Renal cortical epithelial cell (primary cell): ENCODE measurements around the gene UPK1A. TPM values are rescaled to one million over a fixed set of nuclear protein-coding genes. Genes with fewer than 3 reads are reported as not detected.
"Not testable (repeated sequence)": the region's sequence is repeated elsewhere in the genome, so short reads cannot be mapped to it uniquely, and the experiment has no call there.

Experiments used
- DNase-seq: peaks from one replicate; pipeline ENCODE4 v3.0.0-alpha.2; 2011; ENCODE audit warnings: low read depth
- total RNA-seq: library from RNA; depleted of rRNA; stranded (reverse); fragments of >200 nt; gene quantifications from 2 replicates; pipeline ENCODE4 v1.2.3, GENCODE V29; 2014

UPK1A gene
- total RNA-seq, 1 donor from 2014 or later: not detected

- no peak for DNase-seq
These were observed 51.5 kb downstream of the UPK1A start, which contains the start of gene KMT2B for GRCh38 chr19:35717665-35718344. Gene KMT2B, plus strand, starts transcription at chr19:35718003. Its CDS starts 16 bp downstream, at chr19:35718019.

- no peak for DNase-seq
These were observed 52.2 kb downstream of the UPK1A start for GRCh38 chr19:35718345-35719041.

GRCh38 chr19:35719402-35720162 lies 53.3 kb downstream of the UPK1A start:
- no peak for DNase-seq

- DNase-seq: no peak
These were observed 53.8 kb downstream of the UPK1A start for GRCh38 chr19:35720163-35720524.

- no peak for DNase-seq
These were observed 54.3 kb downstream of the UPK1A start for GRCh38 chr19:35720648-35721047.

- DNase-seq: no peak
These were observed 55.1 kb downstream of the UPK1A start for GRCh38 chr19:35721374-35721773.

- no peak for DNase-seq
These were observed 56.1 kb downstream of the UPK1A start for GRCh38 chr19:35722461-35722860.

GRCh38 chr19:35722897-35723296 lies 56.6 kb downstream of the UPK1A start:
- DNase-seq: no peak

GRCh38 chr19:35723671-35724070 lies 57.4 kb downstream of the UPK1A start:
- DNase-seq: no peak

GRCh38 chr19:35724132-35724531 lies 57.8 kb downstream of the UPK1A start:
- not testable (repeated sequence) for DNase-seq

- no peak for DNase-seq
These were observed 58.2 kb downstream of the UPK1A start for GRCh38 chr19:35724560-35724959.

- DNase-seq: no peak
These were observed 59.0 kb downstream of the UPK1A start for GRCh38 chr19:35725216-35725861.

- no peak for DNase-seq
These were observed 61.0 kb downstream of the UPK1A start for GRCh38 chr19:35727053-35727955.

Other genes with a start within 250 kb of the UPK1A start
- not detected in 2 replicates for gene FFAR2, start 218.3 kb upstream of the UPK1A start, total RNA-seq
- gene KRTDAP, start 176.1 kb upstream of the UPK1A start, total RNA-seq: not detected in 2 replicates
- gene DMKN, start 152.9 kb upstream of the UPK1A start, total RNA-seq: 52.7 and 144 TPM in 2 replicates
- gene SBSN, start 138.2 kb upstream of the UPK1A start, total RNA-seq: 0.05 TPM in 1 of 2 replicates, not detected in the other
- not detected in 2 replicates for gene GAPDHS, start 133.1 kb upstream of the UPK1A start, total RNA-seq
- gene TMEM147, start 120.9 kb upstream of the UPK1A start, total RNA-seq: 76.1 and 93.6 TPM in 2 replicates
- not detected in 2 replicates for gene ATP4A, start 102.9 kb upstream of the UPK1A start, total RNA-seq
- gene PMIS2, start 80.3 kb upstream of the UPK1A start, total RNA-seq: not detected in 2 replicates
- gene HAUS5, start 53.8 kb upstream of the UPK1A start, total RNA-seq: 5.1 and 6.4 TPM in 2 replicates
- 38.9 and 40.0 TPM in 2 replicates for gene RBM42, start 37.5 kb upstream of the UPK1A start, total RNA-seq
- gene ETV2, start 24.8 kb upstream of the UPK1A start, total RNA-seq: not detected in 2 replicates
- gene COX6B1, start 18.2 kb upstream of the UPK1A start, total RNA-seq: 385 and 691 TPM in 2 replicates
- not detected in 2 replicates for gene ZBTB32, start 38.0 kb downstream of the UPK1A start, total RNA-seq
- 4.2 and 26.3 TPM in 2 replicates for gene KMT2B, start 51.5 kb downstream of the UPK1A start, total RNA-seq
- gene IGFLR1, start 75.9 kb downstream of the UPK1A start, total RNA-seq: 0.52 and 1.8 TPM in 2 replicates
- 5.6 and 7.2 TPM in 2 replicates for gene U2AF1L4, start 78.9 kb downstream of the UPK1A start, total RNA-seq
- gene PSENEN, start 79.1 kb downstream of the UPK1A start, total RNA-seq: 23.5 and 24.7 TPM in 2 replicates
- gene LIN37, start 82.1 kb downstream of the UPK1A start, total RNA-seq: 2.6 and 6.4 TPM in 2 replicates
- gene HSPB6, start 90.5 kb downstream of the UPK1A start, total RNA-seq: 0.52 and 0.65 TPM in 2 replicates
- gene PROSER3, start 91.7 kb downstream of the UPK1A start, total RNA-seq: 4.0 and 7.7 TPM in 2 replicates
- gene ARHGAP33, start 109.0 kb downstream of the UPK1A start, total RNA-seq: 0.17 and 5.1 TPM in 2 replicates
- gene PRODH2, start 146.3 kb downstream of the UPK1A start, total RNA-seq: 0.20 TPM in 1 of 2 replicates, not detected in the other
- gene NPHS1, start 186.0 kb downstream of the UPK1A start, total RNA-seq: not detected in 2 replicates
- gene KIRREL2, start 190.4 kb downstream of the UPK1A start, total RNA-seq: not detected in 2 replicates
- 0.52 and 2.9 TPM in 2 replicates for gene APLP1, start 202.1 kb downstream of the UPK1A start, total RNA-seq
- 4.2 and 8.7 TPM in 2 replicates for gene NFKBID, start 234.0 kb downstream of the UPK1A start, total RNA-seq
- not detected in 2 replicates for gene HCST, start 236.0 kb downstream of the UPK1A start, total RNA-seq
- gene TYROBP, start 241.8 kb downstream of the UPK1A start, total RNA-seq: not detected in 2 replicates